H1 (cell line): ENCODE data around the gene NRXN2. TPM values are rescaled to one million over a fixed set of nuclear protein-coding genes. Genes with fewer than 3 reads are reported as not detected.

Experiments
- CTCF ChIA-PET: fragments of 300-600 bp; sonication (Branson Sonifier 250); formaldehyde crosslinking; loops from one replicate; lab custom pipeline; 2021; ENCODE audit not compliant: partially characterized antibody; lab: Charles Lee
- POLR2A ChIA-PET: fragments of 300-600 bp; sonication (Branson Sonifier 250); formaldehyde crosslinking; loops from one replicate; lab custom pipeline; 2021; ENCODE audit warnings: inconsistent platforms; ENCODE audit not compliant: partially characterized antibody; lab: Charles Lee
- DNase-seq, 2 experiments: peaks; one replicate each; pipeline versions ENCODE4 v3.0.0 to v3.0.0-alpha.2; 2010 to 2022; ENCODE audit warnings: low spot score in 2 of 2, low read depth in 1 of 2, mixed read lengths in 1 of 2
- FAIRE-seq: peaks from 2 replicates; lab custom pipeline; 2011; peaks lifted over from hg19 to GRCh38; lab: Jason Lieb, UNC
- H2AFZ ChIP-seq: 2 replicates; pipeline ENCODE4 v1.8.1; 2012; ENCODE audit warnings: low read length, inconsistent platforms
- H2AK5ac ChIP-seq: 2 replicates; pipeline ENCODE4 v1.6.1; 2013; ENCODE audit warnings: low read depth, low read length
- H2BK120ac ChIP-seq: replicated peaks from 2 replicates; pipeline ENCODE3; 2013; ENCODE audit warnings: low read depth, low read length, inconsistent platforms
- H2BK12ac ChIP-seq: 2 replicates; pipeline ENCODE4 v1.6.1; 2013; ENCODE audit warnings: low read depth, low read length
- H2BK15ac ChIP-seq: 2 replicates; pipeline ENCODE4 v1.6.1; 2013; ENCODE audit warnings: low read length
- H2BK20ac ChIP-seq: 2 replicates; pipeline ENCODE4 v1.6.1; 2013; ENCODE audit warnings: low read length
- H2BK5ac ChIP-seq: 2 replicates; pipeline ENCODE4 v1.6.1; 2013; ENCODE audit warnings: low read depth, low read length
- H3K14ac ChIP-seq: 2 replicates; pipeline ENCODE4 v1.6.1; 2013; ENCODE audit warnings: inconsistent platforms; ENCODE audit not compliant: insufficient read length
- H3K18ac ChIP-seq: 2 replicates; pipeline ENCODE4 v1.6.1; 2013; ENCODE audit warnings: low read length; ENCODE audit errors: extremely low read depth
- H3K23ac ChIP-seq: 2 replicates; pipeline ENCODE4 v1.6.1; 2013; ENCODE audit warnings: inconsistent platforms; ENCODE audit not compliant: insufficient read length
- H3K23me2 ChIP-seq: 2 replicates; pipeline ENCODE4 v1.6.1; 2013; ENCODE audit warnings: low read depth, low read length
- H3K27ac ChIP-seq: 2 replicates; pipeline ENCODE4 v1.6.1; 2011; ENCODE audit warnings: low read depth, low read length, inconsistent platforms
- H3K27me3 ChIP-seq, 4 experiments: replicated peaks in 1 of 4; 1 replicate in 1 of 4; 2 replicates in 3 of 4; pipeline versions ENCODE4 v1.6.1 to v1.8.1; 2011 to 2013; ENCODE audit warnings: low read length in 3 of 4, mild to moderate bottlenecking in 3 of 4, inconsistent platforms in 2 of 4, mixed read lengths in 2 of 4, moderate library complexity in 1 of 4; ENCODE audit not compliant: control insufficient read depth in 3 of 4, insufficient read depth in 3 of 4; ENCODE audit errors: extremely low read depth in 1 of 4
- H3K36me3 ChIP-seq, 4 experiments: 2 replicates each; pipeline versions ENCODE4 v1.6.1 to v1.8.1; 2011 to 2013; ENCODE audit warnings: mild to moderate bottlenecking in 4 of 4, low read length in 3 of 4, moderate library complexity in 2 of 4, control low read depth in 1 of 4, inconsistent platforms in 1 of 4; ENCODE audit not compliant: insufficient read depth in 4 of 4, control insufficient read depth in 2 of 4
- H3K4ac ChIP-seq: replicated peaks from 2 replicates; pipeline ENCODE3; 2013; ENCODE audit warnings: low read length, low read depth, mixed read lengths, inconsistent platforms; ENCODE audit not compliant: insufficient read length
- H3K4me1 ChIP-seq, 4 experiments: replicated peaks in 1 of 4; 1 replicate in 1 of 4; 2 replicates in 3 of 4; pipeline versions ENCODE4 v1.6.1 to v1.8.1; 2011 to 2013; ENCODE audit warnings: low read length in 3 of 4, inconsistent platforms in 2 of 4, mixed read lengths in 1 of 4; ENCODE audit not compliant: insufficient read depth in 4 of 4, control insufficient read depth in 3 of 4
- H3K4me2 ChIP-seq, 2 experiments: 2 replicates each; pipeline versions ENCODE4 v1.6.1 to v1.8.1; 2011 to 2013; ENCODE audit warnings: low read depth in 2 of 2, low read length in 2 of 2, control low read depth in 1 of 2, inconsistent platforms in 1 of 2, mild to moderate bottlenecking in 1 of 2; ENCODE audit not compliant: insufficient read depth in 1 of 2
- H3K4me3 ChIP-seq, 4 experiments: fragments of 200-600, 300-600 bp in 1 of 4; sonication (generic), shearing (Covaris generic), sonication (Bioruptor Twin) in 1 of 4; 2 replicates each; pipeline versions ENCODE4 v1.5.1 to v1.8.1; 2011 to 2016; ENCODE audit warnings: low read length in 4 of 4, low read depth in 3 of 4, control low read depth in 2 of 4, inconsistent platforms in 2 of 4, mild to moderate bottlenecking in 2 of 4, mixed read lengths in 1 of 4, moderate library complexity in 1 of 4; ENCODE audit not compliant: insufficient read depth in 2 of 4; ENCODE audit errors: extremely low read depth in 1 of 4
- H3K56ac ChIP-seq: replicated peaks from 2 replicates; pipeline ENCODE3; 2013; ENCODE audit warnings: low read depth, mild to moderate bottlenecking, mixed read lengths, low read length, inconsistent platforms; ENCODE audit not compliant: insufficient read length
- H3K79me1 ChIP-seq: 2 replicates; pipeline ENCODE4 v1.6.1; 2013; ENCODE audit warnings: low read depth, low read length, control low read depth
- H3K79me2 ChIP-seq, 2 experiments: 2 replicates each; pipeline versions ENCODE4 v1.6.1 to v1.8.1; 2012 to 2013; ENCODE audit warnings: low read length in 2 of 2, mild to moderate bottlenecking in 2 of 2, inconsistent platforms in 1 of 2; ENCODE audit not compliant: insufficient read depth in 2 of 2, control insufficient read depth in 1 of 2
- H3K9ac ChIP-seq, 4 experiments: replicated peaks in 1 of 4; 1 replicate in 1 of 4; 2 replicates in 3 of 4; pipeline versions ENCODE4 v1.6.1 to v1.8.1; 2011 to 2013; ENCODE audit warnings: low read depth in 3 of 4, low read length in 3 of 4, control low read depth in 2 of 4, mild to moderate bottlenecking in 2 of 4, moderate library complexity in 2 of 4, inconsistent platforms in 1 of 4; ENCODE audit errors: extremely low read depth in 1 of 4
- H3K9me3 ChIP-seq, 2 experiments: 2 replicates each; pipeline versions ENCODE4 v1.6.1 to v1.8.1; 2012 to 2013; ENCODE audit warnings: mild to moderate bottlenecking in 2 of 2, moderate library complexity in 2 of 2, control low read depth in 1 of 2, inconsistent platforms in 1 of 2, low read depth in 1 of 2, low read length in 1 of 2, mixed read lengths in 1 of 2; ENCODE audit not compliant: insufficient read depth in 2 of 2
- H4K20me1 ChIP-seq, 2 experiments: replicated peaks in 1 of 2; 2 replicates each; pipeline versions ENCODE3 to v1.8.1; 2011 to 2013; ENCODE audit warnings: inconsistent platforms in 2 of 2, low read length in 2 of 2, mild to moderate bottlenecking in 1 of 2; ENCODE audit not compliant: insufficient read depth in 2 of 2, control insufficient read depth in 1 of 2
- H4K5ac ChIP-seq: 2 replicates; pipeline ENCODE4 v1.6.1; 2013; ENCODE audit warnings: low read length, low read depth, mixed read lengths, inconsistent platforms; ENCODE audit not compliant: insufficient read length
- H4K8ac ChIP-seq: 2 replicates; pipeline ENCODE4 v1.8.0; 2013; ENCODE audit warnings: mild to moderate bottlenecking, moderate library complexity, low read length, inconsistent platforms; ENCODE audit not compliant: insufficient read depth; ENCODE audit errors: extremely low read depth
- H4K91ac ChIP-seq: replicated peaks from 2 replicates; pipeline ENCODE3; 2013; ENCODE audit warnings: low read length, mixed read lengths, inconsistent platforms; ENCODE audit not compliant: insufficient read length
- JUND ChIP-seq: IDR thresholded peaks from 2 replicates; pipeline ENCODE4 v1.6.1; 2011; ENCODE audit warnings: mild to moderate bottlenecking, improper control_type of control experiment, low read length
- SIRT6 ChIP-seq: IDR thresholded peaks from one replicate; pipeline ENCODE4 v1.7.1; 2012; ENCODE audit warnings: low read length, inconsistent platforms
- SUZ12 ChIP-seq: fragments of 200-600 bp; sonication (generic); IDR thresholded peaks from 2 replicates; pipeline ENCODE4 v1.6.1; 2012; ENCODE audit warnings: mild to moderate bottlenecking, inconsistent platforms, low read length, moderate library complexity, mixed read lengths
- WGBS, 2 experiments: shearing (Covaris generic) in 1 of 2; methylation state at CpG; one replicate each; pipeline versions ENCODE4 v1.1.6 to v1.1.7; 2013 to 2015; ENCODE audit warnings: low lambda C conversion rate in 2 of 2, mixed read lengths in 2 of 2, inconsistent platforms in 1 of 2, low coverage in 1 of 2, missing lambda C conversion rate in 1 of 2; ENCODE audit not compliant: insufficient replicate concordance in 2 of 2, insufficient coverage in 1 of 2, insufficient read length in 1 of 2; ENCODE audit errors: extremely low coverage in 1 of 2, missing lambda C conversion rate in 1 of 2; 5-methylcytosine and 5-hydroxymethylcytosine counted together
- polyA plus RNA-seq, 7 experiments: library from polyadenylated mRNA; depleted of rRNA in 3 of 7; stranded (reverse) in 5 of 7; unstranded in 2 of 7; fragments of >200 nt in 5 of 7; fragments of 200-250 nt in 2 of 7; gene quantifications; 1 replicate in 5 of 7; 2 replicates in 1 of 7; 4 replicates in 1 of 7; pipeline versions ENCODE4 v1.2.1 to v1.2.3, GENCODE V29; 2011 to 2013; ENCODE audit warnings: missing spikeins in 2 of 7, mixed read lengths in 2 of 7
- total RNA-seq: library from RNA; stranded (reverse); fragmentation: NEBNext Ultra II Directional; extraction: Animal tissue kit (Norgen Biotek cat#: 25700); gene quantifications from 2 replicates; pipeline ENCODE4 v1.2.1, GENCODE V29; 2021

The NRXN2 gene
- total and polyA plus RNA-seq, 2 of the 8 experiments (the other 6 are each of a cell fraction or from before 2014, with no cell fraction given): 1.3 to 11.5 TPM

DNA sequence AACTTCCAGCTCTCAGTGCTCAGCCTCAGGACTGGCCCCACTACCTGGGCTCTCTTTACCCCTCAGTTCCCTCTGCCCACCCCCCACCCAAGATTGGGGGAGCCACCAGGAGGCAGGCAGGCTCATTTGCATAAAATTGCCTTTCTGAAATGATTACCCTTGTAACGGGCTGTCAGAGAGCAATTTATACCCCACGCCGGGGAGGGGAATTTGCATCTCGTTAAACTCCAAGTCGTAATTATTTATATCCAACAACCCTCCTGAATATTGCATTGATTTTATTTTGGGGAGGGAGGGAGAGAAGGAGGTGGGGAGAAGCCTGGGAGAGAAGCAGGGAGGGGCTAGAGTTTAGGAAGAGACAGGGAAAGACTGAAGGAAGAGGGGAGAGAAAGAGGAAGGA lies 8.3 kb downstream of the NRXN2 start:
- Histone ChIP-seq H2BK15ac (no peak overlapping the region), H2BK20ac (no peak overlapping the region), H2AK5ac (no peak overlapping the region), H3K9me3 (no peaks in the 10 kb centered on the region), H2BK5ac (no peak overlapping the region), H3K4me1 (peaks cover 12 to 28% (median 20%) of the 10 kb centered on the region in 4 experiments), H4K91ac (no peak overlapping the region), H3K79me1 (no peaks in the 10 kb centered on the region; the same call in 1 of the 2 replicates), H4K20me1 (peaks cover 2 to 4% of the 10 kb centered on the region in 2 experiments), H3K4ac (no peak overlapping the region), H3K4me2 (no peak overlapping the region; a peak in 1 of 4 replicates), H2BK120ac (no peak overlapping the region), H3K23me2 (peaks cover 12% of the 10 kb centered on the region; the same call in 1 of the 2 replicates), H3K18ac (no peak overlapping the region), H4K5ac (no peak overlapping the region), H3K14ac (no peak overlapping the region), H3K27ac (no peak overlapping the region), H3K9ac (no peak overlapping the region), H3K56ac (no peak overlapping the region), H3K4me3 (no peak overlapping the region; a peak in 1 of 8 replicates), H3K79me2 (no peaks in the 10 kb centered on the region), H3K36me3 (peaks cover 0 to 3% (median 0%) of the 10 kb centered on the region in 4 experiments; a peak in 1 of 8 replicates), H3K23ac (no peak overlapping the region), H3K27me3 (peaks cover 12 to 49% (median 33%) of the 10 kb centered on the region in 4 experiments), H4K8ac (no peak overlapping the region), H2BK12ac (no peak overlapping the region), H2AFZ (no peak overlapping the region)
- no peak for FAIRE-seq
- no peak for DNase-seq
- POLR2A ChIA-PET: interaction anchor here (0.7 to 3.6 kb wide), 4 partner anchors 11 to 45 kb away, joined by 3 to 22 read pairs (median 4); partner anchors contain the start of gene PYGM
- TF ChIP-seq JUND (no peak), SIRT6 (no peak), SUZ12 (no peak)
- 77% methylated on average over 5 of the region's 5 CpGs; no CpG with 5 or more reads in 1 of the 2 experiments for WGBS, 2 experiments
- CTCF ChIA-PET: interaction anchor here (1.3 to 4.0 kb wide), 6 partner anchors 9 to 61 kb away, joined by 3 to 27 read pairs (median 8); no protein-coding TSS in a partner anchor
